Body of pancreas (tissue), 4 donors: Measurements from ENCODE around the gene ZNF425.

Experiments
- CTCF ChIP-seq, 7 experiments: fragments of 450-650 bp in 4 of 7; fragments of 200-600 bp in 3 of 7; sonication (generic) in 3 of 7; IDR thresholded peaks; one replicate each; pipeline ENCODE4 v1.5.1; 2016 to 2019; ENCODE audit warnings: antibody characterized with exemption in 7 of 7
- POLR2A ChIP-seq, 3 donors: fragments of 450-650 bp; IDR thresholded peaks; one replicate each; pipeline ENCODE4 v1.6.1; 2016; ENCODE audit warnings: antibody characterized with exemption in 3 of 3, mild to moderate bottlenecking in 2 of 3

GRCh38 chr7:149126662-149127266, 640 bp upstream of the ZNF425 start:
- TF ChIP-seq CTCF (IDR thresholded peaks at IDR 0.05) (no peak), POLR2A (IDR thresholded peaks at IDR 0.05) (no peak)
